HepG2 (cell line): ENCODE measurements around the gene NR2F1. TPM values are rescaled to one million over a fixed set of nuclear protein-coding genes. Genes with fewer than 3 reads are reported as not detected.
A peak's percentile ranks its signal among the peaks of the same experiment; 100 is the strongest.

Source experiments
- EED ChIP-seq: sonication (generic); formaldehyde crosslinking; IDR thresholded peaks from 2 replicates; pipeline ENCODE4 v1.5.0; 2020; ENCODE audit warnings: mild to moderate bottlenecking, missing genetic modification reagents
- FLYWCH1 ChIP-seq: sonication (generic); formaldehyde crosslinking; IDR thresholded peaks from 2 replicates; pipeline ENCODE4 v1.8.1; 2023; ENCODE audit warnings: mild to moderate bottlenecking, missing genetic modification reagents
- FOXM1 ChIP-seq: sonication (generic); formaldehyde crosslinking; IDR thresholded peaks from 2 replicates; pipeline ENCODE4 v1.5.0; 2020; ENCODE audit warnings: missing genetic modification reagents
- KLF16 ChIP-seq, 2 experiments: sonication (generic) in 1 of 2; formaldehyde crosslinking in 1 of 2; IDR thresholded peaks; 2 replicates each; pipeline versions ENCODE4 v1.6.1 to v1.8.0; 2016 to 2023; ENCODE audit warnings: missing genetic modification reagents in 2 of 2, missing compliant biosample characterization in 1 of 2
- NFATC3 ChIP-seq: sonication (generic); formaldehyde crosslinking; IDR thresholded peaks from 2 replicates; pipeline ENCODE4 v1.5.1; 2020; ENCODE audit warnings: mild to moderate bottlenecking, missing genetic modification reagents
- NR1H2 ChIP-seq: sonication (generic); formaldehyde crosslinking; IDR thresholded peaks from 2 replicates; pipeline ENCODE4 v1.8.1; 2022; ENCODE audit warnings: low read depth, missing genetic modification reagents, borderline replicate concordance
- NR2F2 ChIP-seq: IDR thresholded peaks from 2 replicates; pipeline ENCODE4 v1.6.1; 2012; ENCODE audit warnings: low read depth, inconsistent platforms, borderline replicate concordance
- PRMT3 ChIP-seq: sonication (generic); formaldehyde crosslinking; IDR thresholded peaks from 2 replicates; pipeline ENCODE4 v1.8.1; 2022; ENCODE audit warnings: low read depth, mild to moderate bottlenecking, moderate library complexity, missing genetic modification reagents, borderline replicate concordance
- RAD21 ChIP-seq: fragments of 450-650 bp; formaldehyde crosslinking; IDR thresholded peaks from 2 replicates; pipeline ENCODE4 v1.5.0; 2020; ENCODE audit warnings: mild to moderate bottlenecking
- SUZ12 ChIP-seq: fragments of 150-350 bp; IDR thresholded peaks from 2 replicates; pipeline ENCODE4 v1.6.1; 2014; ENCODE audit warnings: low read depth, low read length
- U2AF2 ChIP-seq: fragments of 200-400 bp; formaldehyde crosslinking; IDR thresholded peaks from 2 replicates; pipeline ENCODE4 v1.6.1; 2017; ENCODE audit warnings: low read depth, mild to moderate bottlenecking, low read length
- ZKSCAN1 ChIP-seq: fragments of 150-350 bp; IDR thresholded peaks from 2 replicates; pipeline ENCODE4 v1.6.1; 2014; ENCODE audit warnings: low read length
- ZNF232 ChIP-seq: sonication (generic); formaldehyde crosslinking; IDR thresholded peaks from 2 replicates; pipeline ENCODE4 v1.4.0; 2020; ENCODE audit warnings: missing genetic modification reagents, borderline replicate concordance
- ZNF24 ChIP-seq: fragments of 450-650 bp; IDR thresholded peaks from 2 replicates; pipeline ENCODE4 v1.6.1; 2017; ENCODE audit warnings: antibody characterized with exemption, mild to moderate bottlenecking
- ZNF263 ChIP-seq: sonication (generic); formaldehyde crosslinking; IDR thresholded peaks from 2 replicates; pipeline ENCODE4 v1.4.0; 2020; ENCODE audit warnings: missing genetic modification reagents
- ZNF382 ChIP-seq: sonication (generic); formaldehyde crosslinking; IDR thresholded peaks from 2 replicates; pipeline ENCODE4 v1.5.0; 2020; ENCODE audit warnings: missing genetic modification reagents, mild to moderate bottlenecking, borderline replicate concordance
- ZNF670 ChIP-seq: sonication (generic); formaldehyde crosslinking; IDR thresholded peaks from 2 replicates; pipeline ENCODE4 v1.8.0; 2022; ENCODE audit warnings: mild to moderate bottlenecking, missing genetic modification reagents, borderline replicate concordance
- polyA plus RNA-seq, 8 experiments: library from polyadenylated mRNA; depleted of rRNA in 3 of 8; stranded (reverse) in 7 of 8; unstranded in 1 of 8; fragments of >200 nt; fragmentation: Illumina TruSeq in 4 of 8; extraction: Trizol in 4 of 8; gene quantifications; 2 replicates each; pipeline versions ENCODE4 v1.2.1 to v1.2.3, GENCODE V29; 2011 to 2016; ENCODE audit warnings: low read depth in 4 of 8, missing spikeins in 1 of 8, mixed read lengths in 1 of 8; ENCODE audit not compliant: insufficient read depth in 1 of 8
- total RNA-seq, 5 experiments: library from RNA; depleted of rRNA; stranded (reverse); fragments of >200 nt; fragmentation: Illumina TruSeq; extraction: Trizol; gene quantifications; 2 replicates each; pipeline ENCODE4 v1.2.3, GENCODE V29; 2016; ENCODE audit warnings: low read depth in 1 of 5
- TF ChIP-seq, protein P1 (sequence below): sonication (generic); formaldehyde crosslinking; IDR thresholded peaks from 2 replicates; pipeline ENCODE4 v1.8.1; 2023; ENCODE audit warnings: mild to moderate bottlenecking, moderate library complexity, missing genetic modification reagents
- TF ChIP-seq, protein P2 (sequence below): sonication (generic); formaldehyde crosslinking; IDR thresholded peaks from 2 replicates; pipeline ENCODE4 v1.5.1; 2020; ENCODE audit warnings: mild to moderate bottlenecking, missing genetic modification reagents, borderline replicate concordance
- TF ChIP-seq, protein P3 (sequence below): sonication (generic); formaldehyde crosslinking; IDR thresholded peaks from 2 replicates; pipeline ENCODE4 v1.5.0; 2020; ENCODE audit warnings: missing genetic modification reagents

The NR2F1 gene
- total and polyA plus RNA-seq, 2 of the 13 experiments (the other 11 are each of a cell fraction or from before 2014, with no cell fraction given) = 17.1 to 59.7 TPM

DNA sequence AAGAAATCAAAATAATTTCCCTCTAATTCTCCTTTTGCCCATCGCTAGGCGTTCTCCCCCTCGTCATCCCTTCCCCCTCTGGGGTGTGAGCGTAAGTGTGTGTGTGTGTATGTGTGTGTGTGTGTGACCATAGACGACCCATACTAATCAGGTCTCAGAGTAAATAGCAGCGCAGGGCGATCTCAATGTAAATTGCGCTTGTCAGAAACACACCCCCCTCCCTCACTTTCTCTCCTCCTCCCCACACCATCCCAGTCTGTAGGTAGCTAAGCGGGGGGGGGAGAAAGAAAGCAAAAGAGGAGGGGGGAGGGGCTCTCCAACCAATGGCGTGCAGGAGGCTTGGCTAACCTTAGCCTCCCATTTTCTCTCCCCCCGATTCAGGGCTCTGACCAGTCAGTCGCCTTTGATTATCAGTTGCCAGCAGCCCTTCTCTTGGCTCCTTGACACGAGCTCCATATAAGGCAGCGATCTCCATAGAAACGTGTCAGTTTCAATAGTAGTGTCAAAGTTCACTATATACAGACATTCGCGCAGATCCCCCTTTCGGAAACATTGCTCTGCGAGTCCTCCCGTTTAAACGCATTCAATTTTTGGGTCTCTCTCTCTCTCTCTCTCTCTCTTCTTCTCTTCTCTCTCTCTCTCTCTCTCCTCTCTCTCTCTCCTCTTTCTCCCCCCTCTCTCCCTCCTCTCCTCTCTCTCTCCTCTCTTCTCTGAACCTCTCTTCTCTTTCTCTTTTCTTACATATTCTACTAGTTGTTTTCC lies at the start of gene NR2F1 (continued):
- no peak for TF ChIP-seq NFATC3 (CRISPR knock-in tag)
- TF ChIP-seq ZNF670 (CRISPR knock-in tag) = no peak
- TF ChIP-seq, protein P1, sequence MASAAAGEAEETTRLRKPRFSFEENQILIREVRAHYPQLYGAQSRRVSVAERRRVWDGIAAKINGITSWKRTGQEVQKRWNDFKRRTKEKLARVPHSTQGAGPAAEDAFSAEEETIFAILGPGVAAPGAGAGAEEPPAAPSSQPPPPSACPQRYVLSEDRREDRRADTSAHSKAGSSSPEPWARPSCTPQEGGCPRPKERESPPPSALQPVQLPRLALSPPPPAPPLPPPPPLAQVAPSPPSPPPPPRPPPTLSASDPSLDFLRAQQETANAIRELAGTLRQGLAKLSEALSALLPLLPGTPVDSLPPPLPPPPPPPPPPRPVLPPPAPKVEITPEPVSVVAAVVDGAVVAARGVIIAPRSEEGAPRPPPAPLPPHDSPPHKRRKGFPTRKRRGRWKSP (CRISPR knock-in tag) = peak; percentile 54
- no peak for TF ChIP-seq FLYWCH1
- peak; percentile 13; the same call in 1 of the 2 replicates for TF ChIP-seq ZKSCAN1
- peak; percentile 20 for TF ChIP-seq ZNF24
- TF ChIP-seq, protein P2, sequence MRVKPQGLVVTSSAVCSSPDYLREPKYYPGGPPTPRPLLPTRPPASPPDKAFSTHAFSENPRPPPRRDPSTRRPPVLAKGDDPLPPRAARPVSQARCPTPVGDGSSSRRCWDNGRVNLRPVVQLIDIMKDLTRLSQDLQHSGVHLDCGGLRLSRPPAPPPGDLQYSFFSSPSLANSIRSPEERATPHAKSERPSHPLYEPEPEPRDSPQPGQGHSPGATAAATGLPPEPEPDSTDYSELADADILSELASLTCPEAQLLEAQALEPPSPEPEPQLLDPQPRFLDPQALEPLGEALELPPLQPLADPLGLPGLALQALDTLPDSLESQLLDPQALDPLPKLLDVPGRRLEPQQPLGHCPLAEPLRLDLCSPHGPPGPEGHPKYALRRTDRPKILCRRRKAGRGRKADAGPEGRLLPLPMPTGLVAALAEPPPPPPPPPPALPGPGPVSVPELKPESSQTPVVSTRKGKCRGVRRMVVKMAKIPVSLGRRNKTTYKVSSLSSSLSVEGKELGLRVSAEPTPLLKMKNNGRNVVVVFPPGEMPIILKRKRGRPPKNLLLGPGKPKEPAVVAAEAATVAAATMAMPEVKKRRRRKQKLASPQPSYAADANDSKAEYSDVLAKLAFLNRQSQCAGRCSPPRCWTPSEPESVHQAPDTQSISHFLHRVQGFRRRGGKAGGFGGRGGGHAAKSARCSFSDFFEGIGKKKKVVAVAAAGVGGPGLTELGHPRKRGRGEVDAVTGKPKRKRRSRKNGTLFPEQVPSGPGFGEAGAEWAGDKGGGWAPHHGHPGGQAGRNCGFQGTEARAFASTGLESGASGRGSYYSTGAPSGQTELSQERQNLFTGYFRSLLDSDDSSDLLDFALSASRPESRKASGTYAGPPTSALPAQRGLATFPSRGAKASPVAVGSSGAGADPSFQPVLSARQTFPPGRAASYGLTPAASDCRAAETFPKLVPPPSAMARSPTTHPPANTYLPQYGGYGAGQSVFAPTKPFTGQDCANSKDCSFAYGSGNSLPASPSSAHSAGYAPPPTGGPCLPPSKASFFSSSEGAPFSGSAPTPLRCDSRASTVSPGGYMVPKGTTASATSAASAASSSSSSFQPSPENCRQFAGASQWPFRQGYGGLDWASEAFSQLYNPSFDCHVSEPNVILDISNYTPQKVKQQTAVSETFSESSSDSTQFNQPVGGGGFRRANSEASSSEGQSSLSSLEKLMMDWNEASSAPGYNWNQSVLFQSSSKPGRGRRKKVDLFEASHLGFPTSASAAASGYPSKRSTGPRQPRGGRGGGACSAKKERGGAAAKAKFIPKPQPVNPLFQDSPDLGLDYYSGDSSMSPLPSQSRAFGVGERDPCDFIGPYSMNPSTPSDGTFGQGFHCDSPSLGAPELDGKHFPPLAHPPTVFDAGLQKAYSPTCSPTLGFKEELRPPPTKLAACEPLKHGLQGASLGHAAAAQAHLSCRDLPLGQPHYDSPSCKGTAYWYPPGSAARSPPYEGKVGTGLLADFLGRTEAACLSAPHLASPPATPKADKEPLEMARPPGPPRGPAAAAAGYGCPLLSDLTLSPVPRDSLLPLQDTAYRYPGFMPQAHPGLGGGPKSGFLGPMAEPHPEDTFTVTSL = peak; percentile 44; the same call in 1 of the 2 replicates
- no peak for TF ChIP-seq EED
- TF ChIP-seq ZNF263 = peak; percentile 87
- no peak for TF ChIP-seq FOXM1 (CRISPR knock-in tag)
- no peak for TF ChIP-seq SUZ12
- peak in 1 of 2 experiments; percentile 49; a peak in 1 of 4 replicates for TF ChIP-seq KLF16 (CRISPR knock-in tag; IDR thresholded peaks at IDR 0.05)
- no peak for TF ChIP-seq NR1H2 (CRISPR knock-in tag)
- TF ChIP-seq ZNF232 (CRISPR knock-in tag) = no peak
- TF ChIP-seq, protein P3, sequence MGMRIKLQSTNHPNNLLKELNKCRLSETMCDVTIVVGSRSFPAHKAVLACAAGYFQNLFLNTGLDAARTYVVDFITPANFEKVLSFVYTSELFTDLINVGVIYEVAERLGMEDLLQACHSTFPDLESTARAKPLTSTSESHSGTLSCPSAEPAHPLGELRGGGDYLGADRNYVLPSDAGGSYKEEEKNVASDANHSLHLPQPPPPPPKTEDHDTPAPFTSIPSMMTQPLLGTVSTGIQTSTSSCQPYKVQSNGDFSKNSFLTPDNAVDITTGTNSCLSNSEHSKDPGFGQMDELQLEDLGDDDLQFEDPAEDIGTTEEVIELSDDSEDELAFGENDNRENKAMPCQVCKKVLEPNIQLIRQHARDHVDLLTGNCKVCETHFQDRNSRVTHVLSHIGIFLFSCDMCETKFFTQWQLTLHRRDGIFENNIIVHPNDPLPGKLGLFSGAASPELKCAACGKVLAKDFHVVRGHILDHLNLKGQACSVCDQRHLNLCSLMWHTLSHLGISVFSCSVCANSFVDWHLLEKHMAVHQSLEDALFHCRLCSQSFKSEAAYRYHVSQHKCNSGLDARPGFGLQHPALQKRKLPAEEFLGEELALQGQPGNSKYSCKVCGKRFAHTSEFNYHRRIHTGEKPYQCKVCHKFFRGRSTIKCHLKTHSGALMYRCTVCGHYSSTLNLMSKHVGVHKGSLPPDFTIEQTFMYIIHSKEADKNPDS (CRISPR knock-in tag) = no peak
- no peak for TF ChIP-seq U2AF2
- 0 out of 2 replicates have a peak, but pooled peaks have one; percentile 56 for TF ChIP-seq NR2F2
- TF ChIP-seq RAD21 (CRISPR knock-in tag) = no peak
- TF ChIP-seq ZNF382 (CRISPR knock-in tag) = no peak
- 0 out of 2 replicates have a peak, but pooled peaks have one; percentile 20 for TF ChIP-seq PRMT3
